Measurements from ENCODE around the gene STAT6. TPM values are rescaled to one million over a fixed set of nuclear protein-coding genes. Genes with fewer than 3 reads are reported as not detected.

STAT6 gene
- polyA plus RNA-seq, 1 donor (not counting 4 experiments of a cell fraction or from before 2014, with no cell fraction given): 113 TPM

DNA sequence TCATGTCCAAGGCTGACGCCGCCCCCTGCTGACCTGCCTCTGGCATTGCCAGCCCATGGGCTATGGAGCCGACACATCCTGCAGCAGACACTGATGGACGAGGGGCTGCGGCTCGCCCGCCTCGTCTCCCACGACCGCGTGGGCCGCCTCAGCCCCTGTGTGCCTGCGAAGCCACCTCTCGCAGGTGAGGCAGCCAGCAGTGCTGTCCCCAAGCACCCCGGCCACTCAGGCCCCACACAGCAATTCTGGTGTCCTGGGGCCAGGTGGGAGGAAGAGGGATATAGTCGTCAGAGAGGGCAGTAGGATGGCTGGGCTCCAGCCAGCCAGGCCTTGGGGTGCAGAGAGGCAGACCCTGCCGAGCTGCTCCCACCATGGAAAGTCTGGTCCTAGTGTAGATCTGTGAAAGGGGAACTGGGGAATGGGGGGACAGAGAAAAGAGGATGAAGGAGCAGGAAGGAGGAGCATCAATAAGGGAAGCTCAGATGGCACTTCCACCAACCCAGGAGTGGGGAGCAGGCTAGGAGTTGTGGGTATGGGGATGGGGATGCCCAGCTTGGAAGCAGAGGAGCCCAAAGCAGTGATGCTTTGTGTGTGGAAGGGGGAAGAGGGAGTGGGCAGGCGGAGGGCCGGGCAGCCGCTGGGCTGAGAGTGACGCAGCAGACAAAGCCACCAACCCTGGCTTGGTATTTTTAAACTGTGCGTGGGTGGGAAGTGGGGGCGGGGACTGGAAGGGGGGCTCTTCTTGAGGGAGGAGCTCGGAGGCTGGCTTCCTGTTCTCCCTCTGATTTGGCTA lies 17.6 kb downstream of the STAT6 start:
- Histone ChIP-seq H3K9me3 (ENCODE audit: control insufficient read depth, low read depth, low read length) (no peaks in the 10 kb centered on the region), H3K4me1 (ENCODE audit: control insufficient read depth, extremely low read depth, insufficient read depth, low read length) (peaks cover 41% of the 10 kb centered on the region), H4K20me1 (ENCODE audit: control insufficient read depth, extremely low read depth, insufficient read depth, low read length) (peaks cover 4% of the 10 kb centered on the region), H3K79me2 (ENCODE audit: control insufficient read depth, insufficient read depth, low read length) (peaks cover 18% of the 10 kb centered on the region), H3K4me2 (ENCODE audit: control insufficient read depth, extremely low read depth, insufficient read depth, low read depth, low read length) (no peak overlapping the region), H3K27me3 (ENCODE audit: control insufficient read depth, extremely low read depth, insufficient read depth, low read length) (no peaks in the 10 kb centered on the region), H3K27ac (ENCODE audit: control insufficient read depth, insufficient read depth, low read length) (peak overlapping the region; percentile 22), H3K4me3 (ENCODE audit: control insufficient read depth in 2 of 3, extremely low read depth in 1 of 3, insufficient read depth in 2 of 3, low read depth in 1 of 3, low read length in 3 of 3) (no peak overlapping the region), H2AFZ (ENCODE audit: control insufficient read depth, low read length) (no peak overlapping the region), H3K36me3 (ENCODE audit: control insufficient read depth in 2 of 2, extremely low read depth in 1 of 2, insufficient read depth in 2 of 2, low read length in 2 of 2) (peaks cover 16 to 34% of the 10 kb centered on the region in 2 experiments), H3K9ac (ENCODE audit: control insufficient read depth, extremely low read depth, insufficient read depth, low read length) (no peak overlapping the region), H3K9me1 (ENCODE audit: control insufficient read depth, extremely low read depth, insufficient read depth, low read length) (no peaks in the 10 kb centered on the region)
- dilution Hi-C loops (cut with MboI; ENCODE audit: extremely low pct_ligation_motif_present, low sequenced_read_pairs): no loop called here
- DNase-seq (ENCODE audit: low read depth, low spot score): no peak
- TF ChIP-seq EZH2 (IDR thresholded peaks at IDR 0.05; ENCODE audit: low read length): no peak
- TF ChIP-seq, protein P1, sequence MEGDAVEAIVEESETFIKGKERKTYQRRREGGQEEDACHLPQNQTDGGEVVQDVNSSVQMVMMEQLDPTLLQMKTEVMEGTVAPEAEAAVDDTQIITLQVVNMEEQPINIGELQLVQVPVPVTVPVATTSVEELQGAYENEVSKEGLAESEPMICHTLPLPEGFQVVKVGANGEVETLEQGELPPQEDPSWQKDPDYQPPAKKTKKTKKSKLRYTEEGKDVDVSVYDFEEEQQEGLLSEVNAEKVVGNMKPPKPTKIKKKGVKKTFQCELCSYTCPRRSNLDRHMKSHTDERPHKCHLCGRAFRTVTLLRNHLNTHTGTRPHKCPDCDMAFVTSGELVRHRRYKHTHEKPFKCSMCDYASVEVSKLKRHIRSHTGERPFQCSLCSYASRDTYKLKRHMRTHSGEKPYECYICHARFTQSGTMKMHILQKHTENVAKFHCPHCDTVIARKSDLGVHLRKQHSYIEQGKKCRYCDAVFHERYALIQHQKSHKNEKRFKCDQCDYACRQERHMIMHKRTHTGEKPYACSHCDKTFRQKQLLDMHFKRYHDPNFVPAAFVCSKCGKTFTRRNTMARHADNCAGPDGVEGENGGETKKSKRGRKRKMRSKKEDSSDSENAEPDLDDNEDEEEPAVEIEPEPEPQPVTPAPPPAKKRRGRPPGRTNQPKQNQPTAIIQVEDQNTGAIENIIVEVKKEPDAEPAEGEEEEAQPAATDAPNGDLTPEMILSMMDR (optimal IDR thresholded peaks at IDR 0.05 in 1 of 3, IDR thresholded peaks at IDR 0.05 in 1 of 3, conservative IDR thresholded peaks at IDR 0.05 in 1 of 3; ENCODE audit: extremely low read depth in 1 of 3, insufficient read depth in 2 of 3, low read length in 3 of 3): peak in 2 of 3 experiments; percentile 39 to 67
- FAIRE-seq: peak; percentile 39

DNA sequence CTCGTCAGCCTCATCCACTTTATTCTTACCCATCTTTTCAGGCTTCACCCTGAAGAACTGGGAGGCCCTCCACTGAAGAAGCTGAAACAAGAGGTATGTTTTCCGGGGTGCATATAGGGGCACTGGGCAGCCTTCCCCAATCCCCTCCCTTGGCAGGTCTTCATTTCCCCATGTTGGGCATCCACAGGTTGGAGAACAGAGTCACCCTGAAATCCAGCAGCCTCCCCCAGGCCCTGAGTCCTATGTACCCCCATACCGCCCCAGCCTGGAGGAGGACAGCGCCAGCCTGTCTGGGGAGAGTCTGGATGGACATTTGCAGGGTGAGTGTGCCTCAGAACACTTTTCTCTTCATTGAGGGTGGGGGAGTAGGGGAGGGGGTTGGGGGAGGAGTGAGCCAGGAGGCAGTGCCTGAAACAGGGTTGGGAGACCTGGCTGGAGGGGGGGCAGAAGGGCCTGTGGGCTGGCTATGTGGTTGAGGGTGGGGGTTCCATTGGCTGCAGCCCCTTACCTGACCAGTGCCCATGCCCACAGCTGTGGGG lies 18.2 kb downstream of the STAT6 start:
- Histone ChIP-seq H3K9ac (ENCODE audit: control insufficient read depth, extremely low read depth, insufficient read depth, low read length) (no peak overlapping the region), H3K9me1 (ENCODE audit: control insufficient read depth, extremely low read depth, insufficient read depth, low read length) (no peaks in the 10 kb centered on the region), H3K9me3 (ENCODE audit: control insufficient read depth, low read depth, low read length) (no peaks in the 10 kb centered on the region), H3K4me3 (ENCODE audit: control insufficient read depth in 2 of 3, extremely low read depth in 1 of 3, insufficient read depth in 2 of 3, low read depth in 1 of 3, low read length in 3 of 3) (no peak overlapping the region), H3K27ac (ENCODE audit: control insufficient read depth, insufficient read depth, low read length) (no peak overlapping the region), H3K27me3 (ENCODE audit: control insufficient read depth, extremely low read depth, insufficient read depth, low read length) (no peaks in the 10 kb centered on the region), H3K79me2 (ENCODE audit: control insufficient read depth, insufficient read depth, low read length) (peaks cover 18% of the 10 kb centered on the region), H2AFZ (ENCODE audit: control insufficient read depth, low read length) (no peak overlapping the region), H3K4me1 (ENCODE audit: control insufficient read depth, extremely low read depth, insufficient read depth, low read length) (peaks cover 48% of the 10 kb centered on the region), H3K4me2 (ENCODE audit: control insufficient read depth, extremely low read depth, insufficient read depth, low read depth, low read length) (no peak overlapping the region), H3K36me3 (ENCODE audit: control insufficient read depth in 2 of 2, extremely low read depth in 1 of 2, insufficient read depth in 2 of 2, low read length in 2 of 2) (peaks cover 13 to 30% of the 10 kb centered on the region in 2 experiments), H4K20me1 (ENCODE audit: control insufficient read depth, extremely low read depth, insufficient read depth, low read length) (peaks cover 4% of the 10 kb centered on the region)
- dilution Hi-C loops (cut with MboI; ENCODE audit: extremely low pct_ligation_motif_present, low sequenced_read_pairs): no loop called here
- TF ChIP-seq EZH2 (IDR thresholded peaks at IDR 0.05; ENCODE audit: low read length): no peak
- TF ChIP-seq, protein P1 (optimal IDR thresholded peaks at IDR 0.05 in 1 of 3, IDR thresholded peaks at IDR 0.05 in 1 of 3, conservative IDR thresholded peaks at IDR 0.05 in 1 of 3; ENCODE audit: extremely low read depth in 1 of 3, insufficient read depth in 2 of 3, low read length in 3 of 3): no peak
- FAIRE-seq: no peak
- DNase-seq (ENCODE audit: low read depth, low spot score): no peak

Data from keratinocyte (primary cell).